Measurements from ENCODE around the gene MFAP1.
"Not testable (repeated sequence)": the region's sequence is repeated elsewhere in the genome, so short reads cannot be mapped to it uniquely, and the experiment has no call there.

MFAP1 gene

DNA sequence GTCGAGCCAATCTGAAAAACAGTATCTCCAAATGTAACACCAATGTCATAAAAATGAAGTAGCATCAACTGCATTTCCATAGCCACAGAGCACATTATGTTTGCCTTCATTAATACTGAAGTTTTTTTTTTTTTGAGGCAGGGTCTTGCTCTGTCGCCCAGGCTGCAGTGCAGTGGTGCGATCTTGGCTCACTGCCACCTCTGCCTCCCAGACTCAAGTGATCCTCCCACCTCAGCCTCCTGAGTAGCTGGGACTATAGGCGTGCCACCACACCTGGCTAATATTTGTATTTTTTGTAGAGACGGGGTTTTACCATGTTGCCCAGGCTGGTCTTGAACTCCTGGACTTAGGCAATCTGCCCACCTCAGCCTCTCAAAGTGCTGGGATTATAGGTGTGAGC, 9.4 kb downstream of the MFAP1 start:
- not testable (repeated sequence) for DNase-seq

DNA sequence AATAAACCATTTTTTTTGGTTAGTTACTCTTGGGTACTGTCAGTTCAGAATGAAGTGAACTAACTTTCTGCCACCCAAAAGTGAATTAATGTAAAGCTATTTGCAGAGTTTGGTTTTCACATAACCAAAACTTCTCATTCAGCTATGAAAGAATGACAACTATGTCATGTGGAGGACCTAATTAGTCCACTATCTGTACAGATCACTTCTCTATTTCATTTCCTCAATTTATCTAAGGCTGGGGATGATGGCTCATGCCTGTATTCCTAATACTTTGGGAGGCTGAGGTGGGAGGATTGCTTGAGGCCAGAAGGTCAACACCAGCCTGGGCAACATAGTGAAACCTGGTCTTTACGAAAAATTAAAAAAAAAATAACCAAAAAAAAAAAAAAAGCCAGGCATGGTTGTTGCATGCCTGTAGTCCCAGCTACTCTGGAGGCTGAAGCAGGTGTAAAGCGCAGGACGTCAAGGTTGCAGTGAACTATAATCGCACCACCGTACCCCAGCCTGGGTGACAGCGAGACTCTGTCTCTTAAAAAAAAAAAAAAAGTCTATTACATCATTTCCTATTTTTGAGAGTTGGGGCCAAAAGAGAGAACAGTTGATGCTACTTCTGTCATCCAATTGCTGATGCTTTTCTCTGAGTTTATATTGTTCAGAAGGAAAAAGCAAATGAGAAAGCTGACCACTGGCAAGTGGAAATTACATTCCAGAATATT, 15.4 kb downstream of the MFAP1 start:
- no peak for DNase-seq

DNA sequence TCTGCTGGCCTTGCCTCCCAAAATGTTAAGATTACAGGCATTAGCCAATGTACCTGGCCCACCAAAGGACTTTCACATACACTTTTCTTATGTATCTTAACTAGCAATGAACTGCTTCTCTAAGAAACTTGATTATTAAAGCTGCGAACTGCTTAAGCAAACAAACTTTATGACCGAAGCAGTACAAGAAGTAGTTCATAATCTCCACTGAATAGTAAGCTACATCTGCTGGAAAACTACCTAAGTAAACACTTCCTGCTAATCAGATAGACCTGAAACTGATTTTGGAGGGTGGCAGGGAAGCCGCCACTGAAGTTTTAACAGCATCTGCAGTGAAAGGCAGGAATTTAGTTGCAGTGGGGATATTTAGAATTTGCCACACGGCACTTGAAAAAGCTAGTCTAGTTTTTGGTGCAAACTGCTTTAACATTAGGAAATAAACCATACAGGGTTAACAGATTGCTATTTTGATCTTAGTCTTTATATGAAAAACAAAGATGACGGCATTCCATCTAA, 16.0 kb downstream of the MFAP1 start:
- DNase-seq = no peak

DNA sequence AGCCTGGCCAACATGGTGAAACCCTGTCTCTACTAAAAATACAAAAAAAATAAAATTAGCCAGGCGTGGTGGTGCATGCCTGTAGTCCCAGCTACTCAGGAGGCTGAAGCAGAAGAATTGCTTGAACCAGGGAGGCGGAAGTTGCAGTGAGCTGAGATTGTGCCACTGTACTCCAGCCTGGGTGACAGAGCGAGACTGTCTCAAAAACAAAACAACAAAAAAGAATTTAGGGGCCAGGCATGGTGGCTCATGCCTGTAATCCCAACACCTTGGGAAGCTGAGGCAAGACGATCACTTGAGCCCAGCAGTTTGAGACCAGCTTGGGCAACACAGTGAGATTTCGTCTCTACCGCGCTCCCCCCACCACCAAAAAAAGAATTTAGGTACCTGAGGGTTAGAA, 21.8 kb downstream of the MFAP1 start:
- not testable (repeated sequence) for DNase-seq

DNA sequence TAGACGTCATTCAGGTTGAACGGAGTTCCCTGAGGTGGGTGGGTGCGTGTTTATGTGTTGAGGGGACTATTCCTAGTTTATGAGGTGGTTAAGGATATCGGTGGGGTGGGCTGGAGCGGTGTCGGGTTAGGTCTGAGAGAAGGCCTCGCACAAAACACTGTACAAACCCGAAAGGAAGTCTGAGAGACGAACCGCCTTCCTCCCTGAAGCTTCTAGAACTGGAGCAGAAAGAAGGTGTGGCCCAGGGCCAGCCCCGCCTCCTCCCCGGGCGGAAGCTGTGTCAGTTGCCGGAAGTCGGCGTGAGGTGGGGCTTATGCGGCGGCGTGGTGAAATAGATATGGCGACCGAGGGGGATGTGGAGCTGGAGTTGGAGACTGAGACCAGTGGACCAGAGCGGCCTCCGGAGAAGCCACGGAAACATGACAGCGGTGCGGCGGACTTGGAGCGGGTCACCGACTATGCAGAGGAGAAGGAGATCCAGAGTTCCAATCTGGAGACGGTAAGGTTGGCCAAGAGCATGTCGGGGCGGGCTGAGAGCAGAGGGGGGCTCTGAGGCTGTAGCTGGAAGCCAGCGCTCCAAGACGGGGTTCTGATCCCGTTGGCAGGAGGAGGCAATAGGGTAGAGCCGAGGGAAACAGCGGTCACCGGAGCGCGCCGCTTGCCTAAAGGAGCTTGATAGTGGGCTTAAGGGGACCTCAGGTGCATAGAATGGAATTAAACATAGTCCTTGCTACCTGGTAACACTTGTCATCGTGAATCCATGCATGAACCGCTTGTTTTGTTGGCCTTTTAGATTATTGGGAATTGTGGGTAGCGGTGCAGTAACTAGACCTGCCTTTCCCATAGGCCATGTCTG, 24.0 kb downstream of the MFAP1 start, which contains the start of gene HYPK:
Gene HYPK, plus strand, starts transcription at position 314 of the 856 bp plus-strand sequence. Its CDS starts 24 bp downstream, at position 338.
- DNase-seq = peak; percentile 87

DNA sequence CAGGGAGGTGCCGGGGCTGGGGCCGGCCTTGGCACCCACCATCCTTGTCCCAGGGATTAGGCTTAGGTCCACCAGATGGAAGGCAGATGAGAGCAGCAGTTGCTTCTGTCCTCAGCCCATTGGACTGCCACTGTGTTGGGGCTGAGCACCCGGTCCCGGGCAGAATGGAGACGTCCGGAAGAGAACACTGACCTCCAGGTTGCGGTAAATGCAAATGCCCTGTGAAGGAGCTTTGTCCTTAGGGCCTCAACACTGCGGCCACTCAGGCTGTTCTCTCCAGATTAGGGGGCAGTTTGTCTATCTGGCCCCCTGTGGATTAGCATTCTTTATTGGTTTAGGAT, 24.6 kb downstream of the MFAP1 start, which contains the start of gene SERINC4:
Gene SERINC4, minus strand, starts transcription at position 276 of the 341 bp plus-strand sequence. Its CDS starts 234 bp downstream, at position 42.
- no peak for DNase-seq

DNA sequence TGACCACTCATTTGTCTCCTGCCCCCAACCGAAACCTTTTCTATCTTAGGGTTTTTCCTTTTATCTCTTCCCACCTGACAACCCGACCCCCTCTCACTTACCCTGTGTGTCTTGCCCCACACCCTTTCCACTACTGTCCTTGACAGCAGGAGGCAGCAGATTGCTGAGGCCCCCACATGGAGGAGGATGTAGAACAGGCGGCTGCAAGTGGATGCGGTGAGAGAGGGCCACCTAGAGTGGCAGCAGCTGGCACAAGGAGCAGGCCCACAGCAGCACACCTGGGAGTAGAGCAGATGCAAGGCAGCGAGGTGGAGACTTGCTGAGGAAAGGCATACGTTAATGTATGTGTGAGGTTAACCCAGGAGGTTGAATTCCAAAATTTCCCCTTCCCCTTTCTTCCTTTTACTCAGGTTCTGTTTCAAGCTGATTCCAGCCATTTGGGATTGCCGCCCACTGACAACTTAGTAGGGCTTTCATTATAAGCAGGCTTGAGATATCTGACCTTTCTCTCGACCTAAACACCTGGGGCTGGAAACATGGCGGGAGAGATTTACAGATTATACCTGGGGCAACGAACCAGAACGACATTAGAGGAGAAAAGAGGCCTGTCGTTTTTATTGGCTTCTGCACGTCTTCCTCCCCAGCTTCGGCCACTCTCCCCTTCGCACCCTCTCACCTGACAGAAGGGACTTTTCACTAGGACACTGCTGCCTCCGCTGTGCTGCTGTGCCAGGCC, 25.1 kb downstream of the MFAP1 start:
- no peak for DNase-seq

DNA sequence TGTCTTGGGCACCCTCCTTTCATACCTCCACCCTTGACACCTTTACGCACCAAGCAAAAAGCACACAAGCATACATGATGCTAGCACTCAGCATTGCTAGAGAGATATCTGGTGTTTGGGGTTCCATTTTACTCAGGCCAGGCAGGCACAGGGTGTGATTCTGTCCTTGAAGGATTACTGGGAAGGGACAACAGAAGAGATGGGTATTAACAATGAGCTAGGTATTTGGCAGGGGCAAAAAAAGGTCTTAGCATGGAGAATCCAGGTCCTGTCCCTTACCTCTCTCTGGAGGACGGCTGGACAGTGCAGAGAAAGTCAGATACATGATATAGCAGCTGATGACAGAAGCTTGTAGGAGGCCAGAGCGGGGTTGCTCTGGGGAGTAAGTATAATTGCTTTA, 27.9 kb downstream of the MFAP1 start:
- DNase-seq = no peak

DNA sequence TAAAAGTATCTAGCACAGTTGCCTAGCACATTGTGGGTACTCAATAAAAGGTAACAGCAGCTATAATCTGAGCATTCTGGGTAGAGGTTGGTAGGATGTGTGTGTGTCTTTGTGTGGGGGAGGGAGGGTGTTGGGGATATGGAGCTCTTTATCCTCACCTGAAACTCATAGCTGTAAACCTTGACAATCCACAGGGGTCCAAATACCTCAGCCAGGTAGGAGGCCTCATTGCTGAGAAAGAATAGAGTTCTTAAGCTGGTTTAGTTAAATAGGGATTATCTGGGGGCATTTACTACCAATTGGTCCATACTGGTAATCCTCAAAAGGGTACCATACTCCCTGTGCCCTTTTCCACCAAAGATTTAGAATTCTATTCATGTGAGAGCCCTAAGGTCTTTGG, 28.5 kb downstream of the MFAP1 start:
- no peak for DNase-seq

DNA sequence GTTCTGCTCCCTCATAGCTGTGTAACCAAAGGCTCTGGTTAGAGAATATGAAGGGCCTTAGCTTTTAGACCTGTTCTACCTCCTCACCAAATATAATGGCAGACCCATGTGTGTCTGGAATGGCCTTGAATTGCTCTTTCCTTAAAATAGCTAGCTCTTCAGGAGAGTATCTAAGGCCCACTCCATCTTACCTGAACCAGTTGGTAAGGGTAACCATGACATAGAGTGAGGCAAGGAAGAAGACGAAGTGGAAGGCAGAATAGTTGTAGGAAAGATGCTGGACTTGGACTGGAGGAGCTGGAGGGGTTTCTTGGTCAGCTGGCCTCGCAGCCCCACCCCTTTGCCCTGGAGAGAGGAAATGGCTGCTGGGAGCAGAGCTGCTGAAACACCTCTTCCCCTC, 29.3 kb downstream of the MFAP1 start:
- DNase-seq = no peak

DNA sequence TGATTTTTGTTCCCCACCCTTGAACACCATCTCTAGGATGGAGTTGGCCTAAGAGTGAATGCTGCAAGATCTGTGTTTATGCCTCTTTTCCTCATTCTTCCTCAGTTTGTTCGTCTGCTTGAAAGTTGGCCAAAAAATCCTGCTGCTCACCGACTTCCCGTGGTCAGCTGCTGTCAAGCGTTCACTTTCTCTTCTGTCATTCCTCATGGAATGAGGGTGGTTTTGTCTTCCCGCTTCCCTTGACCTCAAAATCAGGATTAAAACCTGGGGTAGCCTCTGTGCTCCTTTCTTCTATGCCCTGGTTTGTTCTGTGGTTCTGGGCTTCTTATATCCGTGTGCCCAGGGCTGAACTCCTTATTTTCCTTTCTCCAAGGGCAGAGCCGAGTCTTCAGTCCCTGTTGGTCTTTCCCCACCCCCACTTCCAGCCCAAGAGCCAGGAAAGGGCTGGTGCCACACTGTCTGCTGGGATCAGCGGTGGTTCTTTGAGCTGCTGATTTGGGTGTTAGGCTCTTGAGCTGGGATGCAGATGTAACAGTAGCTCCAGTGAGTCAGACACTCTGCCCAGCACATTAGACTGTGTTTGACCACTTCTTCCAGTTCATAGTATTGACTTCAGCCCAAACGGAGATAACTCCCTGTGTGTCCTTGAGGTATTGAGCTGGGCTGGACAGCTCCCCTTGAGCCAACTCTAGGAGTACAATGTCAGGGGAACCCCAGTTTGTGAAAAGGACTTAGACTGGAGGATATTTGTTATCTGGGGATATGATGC, 30.0 kb downstream of the MFAP1 start:
- no peak for DNase-seq

DNA sequence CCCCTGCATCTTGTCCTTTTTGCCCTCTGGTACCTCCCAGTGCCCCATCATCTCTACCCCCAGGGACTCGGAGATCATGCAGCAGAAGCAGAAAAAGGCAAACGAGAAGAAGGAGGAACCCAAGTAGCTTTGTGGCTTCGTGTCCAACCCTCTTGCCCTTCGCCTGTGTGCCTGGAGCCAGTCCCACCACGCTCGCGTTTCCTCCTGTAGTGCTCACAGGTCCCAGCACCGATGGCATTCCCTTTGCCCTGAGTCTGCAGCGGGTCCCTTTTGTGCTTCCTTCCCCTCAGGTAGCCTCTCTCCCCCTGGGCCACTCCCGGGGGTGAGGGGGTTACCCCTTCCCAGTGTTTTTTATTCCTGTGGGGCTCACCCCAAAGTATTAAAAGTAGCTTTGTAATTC, 30.8 kb downstream of the MFAP1 start:
- no peak for DNase-seq

DNA sequence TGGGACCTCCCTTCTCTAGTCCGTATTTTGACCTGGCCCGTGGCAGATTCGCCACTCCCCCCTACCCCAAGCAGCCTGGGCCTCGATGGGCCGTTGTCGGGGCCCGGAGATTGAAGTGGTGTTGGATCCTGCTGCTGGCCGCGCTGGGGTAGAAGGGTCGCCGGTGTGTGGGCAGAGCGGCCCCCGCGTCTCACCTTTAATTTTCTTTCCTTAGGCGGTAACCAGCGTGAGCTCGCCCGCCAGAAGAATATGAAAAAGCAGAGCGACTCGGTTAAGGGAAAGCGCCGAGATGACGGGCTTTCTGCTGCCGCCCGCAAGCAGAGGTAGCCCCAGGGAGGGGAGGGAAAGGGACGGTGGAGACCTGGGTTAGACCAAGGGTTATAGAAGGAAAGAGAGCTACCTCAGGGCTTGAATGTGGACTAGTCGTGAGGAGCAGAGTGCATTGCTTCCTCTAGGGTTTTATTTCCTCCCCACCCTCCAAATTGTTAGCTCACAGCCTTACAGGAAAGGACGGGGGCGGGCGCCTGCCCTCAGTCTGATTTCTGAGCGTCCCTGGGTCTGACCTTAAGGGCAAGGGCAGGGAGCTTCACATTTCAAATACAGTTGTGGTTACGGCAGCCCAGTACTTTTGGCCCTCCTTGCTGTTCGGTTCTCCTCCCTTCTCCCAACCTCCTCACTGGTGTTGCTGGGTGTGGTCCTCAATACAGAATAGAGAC, 31.6 kb downstream of the MFAP1 start:
- DNase-seq = no peak

DNA sequence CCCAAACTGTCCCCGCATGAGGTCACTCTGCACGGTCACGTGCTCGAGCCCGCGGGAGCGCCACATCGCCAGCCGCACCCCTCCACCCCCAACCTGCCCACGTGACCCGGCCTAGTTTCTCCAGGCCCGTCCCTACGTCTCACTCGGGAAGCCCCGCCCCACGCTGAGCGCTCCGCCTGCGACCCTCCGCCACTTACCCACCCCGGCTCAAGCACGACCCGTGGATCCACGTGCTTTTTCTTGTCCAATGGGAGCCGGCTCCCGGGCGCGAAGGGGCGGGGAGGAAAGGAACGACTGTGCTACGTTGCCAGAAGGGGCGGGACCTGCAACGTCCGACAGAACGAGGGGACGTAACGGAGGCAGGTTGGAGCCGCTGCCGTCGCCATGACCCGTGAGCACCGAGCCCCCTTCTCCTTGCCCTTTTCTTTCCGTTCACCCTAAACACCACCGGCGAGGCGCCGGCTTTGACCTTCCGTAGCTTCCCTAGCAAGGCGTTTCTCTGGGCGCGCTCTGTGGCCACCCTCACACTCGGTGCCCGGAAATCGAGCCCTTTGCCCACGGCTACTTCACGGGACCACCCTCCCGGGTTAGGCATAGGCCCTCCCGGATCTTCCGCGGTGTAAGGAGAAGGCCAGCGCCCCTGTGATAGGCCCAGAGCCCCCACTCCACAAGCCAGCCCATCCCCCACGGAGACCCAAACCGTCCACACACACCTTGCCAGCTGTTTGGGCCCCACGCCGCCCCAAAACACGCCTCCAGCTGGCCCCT, 32.3 kb downstream of the MFAP1 start, which contains the start of gene SERF2:
Gene SERF2, plus strand, starts transcription at position 328 of the 768 bp plus-strand sequence. Its CDS starts 57 bp downstream, at position 385.
- peak; percentile 99 for DNase-seq

DNA sequence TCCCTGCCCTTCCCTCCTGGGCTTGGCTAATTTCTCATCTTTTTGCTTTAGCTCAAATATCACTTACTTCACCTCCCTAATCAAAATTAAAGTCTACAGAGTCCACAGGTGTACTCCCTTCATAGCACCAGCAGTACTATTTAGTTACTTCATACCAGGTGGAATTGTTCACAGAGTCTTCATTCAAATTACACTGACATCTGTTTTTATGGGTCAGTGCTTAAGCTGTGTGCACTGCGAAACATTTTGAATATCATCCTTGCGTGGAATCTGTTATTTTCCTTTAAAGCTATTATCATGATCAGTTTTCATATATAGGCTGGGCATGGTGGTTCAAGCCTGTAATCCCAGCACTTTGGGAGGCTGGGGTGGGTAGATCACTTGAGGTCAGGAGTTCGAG, 35.1 kb downstream of the MFAP1 start:
- DNase-seq = no peak

DNA sequence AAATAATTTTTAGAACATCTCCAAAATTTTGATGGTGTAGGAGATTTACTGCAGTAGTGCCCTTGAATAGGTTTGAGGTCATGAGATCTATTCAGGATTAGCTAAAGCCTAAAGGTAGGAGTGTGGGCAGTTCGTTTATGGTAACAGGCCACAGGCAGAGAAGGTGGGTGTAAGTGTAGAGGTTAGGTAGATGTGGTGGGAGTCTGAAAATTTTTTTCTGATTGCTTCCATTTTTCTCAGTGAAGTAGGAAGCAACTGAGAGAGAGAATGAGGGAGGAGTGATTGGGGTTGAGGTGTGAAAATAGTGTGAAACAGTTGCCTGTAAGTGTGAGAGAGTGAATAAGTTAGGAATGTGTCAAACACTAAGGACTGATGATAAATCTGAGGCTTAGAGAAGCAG, 45.5 kb downstream of the MFAP1 start:
- DNase-seq = no peak

DNA sequence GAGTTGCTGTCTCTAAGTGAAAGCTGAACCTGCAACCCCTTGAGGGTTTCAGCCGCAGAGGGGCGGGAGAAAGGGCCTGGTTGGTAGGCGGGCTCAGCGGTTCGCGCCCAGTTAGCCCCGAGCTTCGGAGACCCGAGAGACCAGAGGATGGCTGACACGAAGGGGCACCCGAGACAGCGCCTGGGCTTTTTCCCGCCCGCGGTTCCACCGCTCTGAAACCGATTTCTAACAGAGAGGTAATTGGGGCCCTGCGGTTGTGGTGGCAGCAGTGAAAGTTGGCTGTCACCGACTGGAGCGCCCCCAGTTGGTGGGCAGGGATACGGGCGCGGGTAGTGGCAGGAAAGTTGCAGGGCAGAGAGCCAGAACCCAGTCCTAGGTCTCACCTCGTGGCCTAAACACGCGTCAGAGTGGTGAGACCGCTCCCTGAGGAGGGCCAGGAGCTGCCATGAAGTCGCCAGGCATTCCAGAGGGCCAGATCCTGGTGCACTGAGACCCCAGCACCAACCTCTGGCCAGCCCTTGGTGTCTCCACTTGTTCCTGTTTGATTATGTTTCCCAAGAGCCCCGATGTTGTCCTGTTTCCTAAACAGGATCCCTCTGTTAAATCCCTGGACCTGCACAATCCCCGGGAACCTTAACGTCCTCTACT, 47.1 kb downstream of the MFAP1 start:
- DNase-seq = peak; percentile 78

DNA sequence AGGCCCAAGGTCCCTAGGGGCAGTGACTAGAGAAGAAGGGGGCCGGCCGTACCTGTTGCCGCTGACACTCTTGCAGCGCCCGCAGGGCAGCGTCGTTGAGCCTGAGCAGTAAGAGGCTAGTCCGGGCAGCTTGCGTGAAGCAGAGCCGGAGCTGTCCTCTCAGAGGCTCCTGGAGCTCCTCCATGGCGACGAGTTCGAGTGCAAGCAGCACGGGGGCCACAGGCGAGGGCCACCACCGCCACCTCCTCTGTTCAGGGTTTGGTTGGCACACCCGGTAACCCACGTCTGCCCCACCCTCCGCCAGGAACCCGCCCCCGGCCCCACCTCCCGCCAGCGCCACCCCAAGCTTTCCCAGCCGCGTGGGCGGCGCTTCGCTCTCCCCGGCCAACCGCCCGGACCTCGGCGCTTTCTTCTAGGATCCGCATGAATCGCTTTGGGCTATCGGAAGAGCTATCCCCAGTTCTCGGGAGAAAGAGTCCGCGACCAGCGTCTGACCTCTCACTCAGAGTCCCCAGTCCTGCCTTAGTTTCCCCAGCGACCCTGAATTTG, 47.7 kb downstream of the MFAP1 start, which contains the start of gene ELL3:
Gene ELL3, minus strand, starts transcription at position 249 of the 549 bp plus-strand sequence. Its CDS starts 65 bp downstream, at position 184.
- peak; percentile 66 for DNase-seq

DNA sequence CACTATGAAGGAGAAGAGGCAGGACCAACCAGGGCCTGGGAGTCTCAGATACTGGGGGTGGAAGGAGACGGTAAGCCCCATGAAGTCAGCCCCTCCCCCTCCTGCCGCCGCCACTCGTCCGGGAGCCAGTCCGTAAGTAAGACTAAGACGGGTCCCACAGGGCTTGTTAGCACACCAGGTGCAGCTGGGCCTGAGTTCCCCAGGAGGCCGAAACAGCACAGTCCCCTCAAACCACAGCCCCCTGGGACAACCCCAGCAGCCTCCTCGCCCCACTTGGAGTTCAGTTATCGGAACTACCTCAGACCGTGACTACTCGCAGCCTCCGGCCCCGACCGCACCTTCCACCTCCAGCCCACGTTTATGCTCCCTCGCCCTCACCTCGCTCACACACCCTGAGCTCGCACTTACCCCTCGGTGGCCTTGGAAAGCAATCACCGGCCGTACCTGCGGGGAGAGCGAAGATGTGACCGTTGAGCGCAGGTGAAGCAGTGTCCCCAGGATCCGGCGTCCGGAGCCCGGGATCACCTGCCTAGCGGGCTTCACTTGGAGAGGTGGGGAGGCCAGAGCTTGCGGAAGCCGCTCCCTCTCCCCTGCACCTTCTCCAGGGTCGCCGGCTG, 48.3 kb downstream of the MFAP1 start:
- DNase-seq = no peak

Measured in effector CD4-positive, alpha-beta T cell (primary cell).